Measurements from ENCODE around the gene CHCHD3. TPM values are rescaled to one million over a fixed set of nuclear protein-coding genes. Genes with fewer than 3 reads are reported as not detected.
"Not testable (repeated sequence)": the region's sequence is repeated elsewhere in the genome, so short reads cannot be mapped to it uniquely, and the experiment has no call there.

CHCHD3 gene
- total RNA-seq, 2 experiments from 2014 or later, result 21.6 to 21.7 TPM

- ChIA-PET POLR2A (no interaction called here), CTCF (interaction anchor here (1.0 kb wide), 1 partner anchor 20 kb away, joined by 4 read pairs; no protein-coding TSS in a partner anchor)
- no peak overlapping the region for H3K27ac Mint-ChIP-seq
- peaks cover 49% of the 10 kb centered on the region for H3K36me3 Mint-ChIP-seq (ENCODE audit: low read depth)
- no peaks in the 10 kb centered on the region for H3K9me3 Mint-ChIP-seq
- TF ChIP-seq, protein P1, sequence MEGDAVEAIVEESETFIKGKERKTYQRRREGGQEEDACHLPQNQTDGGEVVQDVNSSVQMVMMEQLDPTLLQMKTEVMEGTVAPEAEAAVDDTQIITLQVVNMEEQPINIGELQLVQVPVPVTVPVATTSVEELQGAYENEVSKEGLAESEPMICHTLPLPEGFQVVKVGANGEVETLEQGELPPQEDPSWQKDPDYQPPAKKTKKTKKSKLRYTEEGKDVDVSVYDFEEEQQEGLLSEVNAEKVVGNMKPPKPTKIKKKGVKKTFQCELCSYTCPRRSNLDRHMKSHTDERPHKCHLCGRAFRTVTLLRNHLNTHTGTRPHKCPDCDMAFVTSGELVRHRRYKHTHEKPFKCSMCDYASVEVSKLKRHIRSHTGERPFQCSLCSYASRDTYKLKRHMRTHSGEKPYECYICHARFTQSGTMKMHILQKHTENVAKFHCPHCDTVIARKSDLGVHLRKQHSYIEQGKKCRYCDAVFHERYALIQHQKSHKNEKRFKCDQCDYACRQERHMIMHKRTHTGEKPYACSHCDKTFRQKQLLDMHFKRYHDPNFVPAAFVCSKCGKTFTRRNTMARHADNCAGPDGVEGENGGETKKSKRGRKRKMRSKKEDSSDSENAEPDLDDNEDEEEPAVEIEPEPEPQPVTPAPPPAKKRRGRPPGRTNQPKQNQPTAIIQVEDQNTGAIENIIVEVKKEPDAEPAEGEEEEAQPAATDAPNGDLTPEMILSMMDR (IDR thresholded peaks at IDR 0.05), result no peak
- Histone ChIP-seq H3K27me3 (ENCODE audit: control insufficient read depth in 1 of 2, insufficient read depth in 2 of 2, low read length in 2 of 2) (no peaks in the 10 kb centered on the region), H3K9me3 (ENCODE audit: control insufficient read depth in 1 of 2, insufficient read depth in 1 of 2, low read length in 2 of 2) (no peaks in the 10 kb centered on the region), H3K4me1 (ENCODE audit: insufficient read depth, low read length) (no peaks in the 10 kb centered on the region), H3K27ac (ENCODE audit: low read depth in 1 of 2, low read length in 2 of 2) (no peak overlapping the region), H3K4me3 (ENCODE audit: low read length) (no peak overlapping the region), H3K36me3 (ENCODE audit: insufficient read depth, low read length) (peaks cover 17% of the 10 kb centered on the region)
- no peak for DNase-seq
- ATAC-seq (ENCODE audit: poor library complexity), result no peak
- intact Hi-C loops (cut with DNase I, micrococcal nuclease), result no loop called here
- H3K4me3 Mint-ChIP-seq, result no peak overlapping the region
- no peaks in the 10 kb centered on the region for H3K27me3 Mint-ChIP-seq
- peaks cover 11% of the 10 kb centered on the region for H3K4me1 Mint-ChIP-seq (ENCODE audit: low read depth)
Measured at GRCh38 chr7:132972745-132973144, 109.1 kb downstream of the CHCHD3 start.

DNA sequence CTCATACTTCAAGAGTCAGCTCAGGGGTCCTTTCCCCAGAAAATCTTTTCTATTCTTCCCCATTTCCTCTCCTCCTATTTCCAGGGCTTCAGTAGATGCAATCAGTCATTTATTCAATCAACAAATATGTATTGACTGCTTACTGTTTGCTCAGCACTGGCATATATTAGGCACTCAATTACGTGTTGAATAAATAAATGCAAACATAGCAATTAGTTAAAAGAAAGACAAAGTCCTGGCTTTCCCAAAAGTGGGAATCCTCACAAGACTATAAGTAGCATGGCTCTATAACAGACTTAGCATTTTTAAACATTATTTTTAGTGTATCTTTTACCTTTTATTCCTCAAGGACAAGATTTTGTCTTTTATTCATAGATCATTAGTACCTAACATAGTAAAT lies 111.6 kb downstream of the CHCHD3 start:
- intact Hi-C loops (cut with DNase I, micrococcal nuclease), result no loop called here
- Histone ChIP-seq H3K4me1 (ENCODE audit: insufficient read depth, low read length) (no peaks in the 10 kb centered on the region), H3K27me3 (ENCODE audit: control insufficient read depth in 1 of 2, insufficient read depth in 2 of 2, low read length in 2 of 2) (no peaks in the 10 kb centered on the region), H3K4me3 (ENCODE audit: low read length) (no peak overlapping the region), H3K9me3 (ENCODE audit: control insufficient read depth in 1 of 2, insufficient read depth in 1 of 2, low read length in 2 of 2) (no peaks in the 10 kb centered on the region), H3K27ac (ENCODE audit: low read depth in 1 of 2, low read length in 2 of 2) (no peak overlapping the region), H3K36me3 (ENCODE audit: insufficient read depth, low read length) (peaks cover 17% of the 10 kb centered on the region)
- Mint-ChIP-seq H3K27ac (no peak overlapping the region), H3K4me1 (ENCODE audit: low read depth) (peaks cover 5% of the 10 kb centered on the region), H3K9me3 (no peaks in the 10 kb centered on the region), H3K27me3 (no peaks in the 10 kb centered on the region), H3K36me3 (ENCODE audit: low read depth) (peaks cover 38% of the 10 kb centered on the region), H3K4me3 (no peak overlapping the region)
- DNase-seq, result no peak
- ATAC-seq (ENCODE audit: poor library complexity), result no peak
- CTCF ChIA-PET, result no interaction called here
- TF ChIP-seq, protein P1 (IDR thresholded peaks at IDR 0.05), result no peak
- POLR2A ChIA-PET, result no interaction called here

DNA sequence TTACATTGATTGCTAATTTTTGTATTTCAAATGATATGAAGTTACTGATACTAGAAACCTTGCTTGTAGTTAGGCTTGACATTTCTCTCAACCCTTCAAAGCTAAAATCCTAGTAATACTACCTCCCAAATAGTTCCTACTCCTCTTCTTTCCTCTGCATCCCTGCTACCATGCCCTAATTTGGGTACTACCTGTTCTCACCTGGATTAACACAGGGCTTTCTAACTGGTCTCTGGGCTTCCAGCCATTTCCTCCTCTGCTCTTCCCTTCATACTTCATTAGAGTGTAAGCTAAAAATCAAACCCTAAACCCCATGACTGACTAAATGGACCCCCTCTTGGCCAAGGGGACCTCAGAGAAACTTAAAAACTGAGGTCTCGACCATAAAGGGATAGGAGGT lies 112.4 kb downstream of the CHCHD3 start:
- Mint-ChIP-seq H3K4me3 (no peak overlapping the region), H3K27me3 (no peaks in the 10 kb centered on the region), H3K9me3 (no peaks in the 10 kb centered on the region), H3K4me1 (ENCODE audit: low read depth) (peaks cover 5% of the 10 kb centered on the region), H3K36me3 (ENCODE audit: low read depth) (peaks cover 31% of the 10 kb centered on the region), H3K27ac (no peak overlapping the region)
- ChIA-PET CTCF (no interaction called here), POLR2A (no interaction called here)
- DNase-seq (no peak), ATAC-seq (ENCODE audit: poor library complexity) (no peak)
- intact Hi-C loops (cut with DNase I, micrococcal nuclease), result no loop called here
- Histone ChIP-seq H3K27me3 (ENCODE audit: control insufficient read depth in 1 of 2, insufficient read depth in 2 of 2, low read length in 2 of 2) (no peaks in the 10 kb centered on the region), H3K4me1 (ENCODE audit: insufficient read depth, low read length) (no peaks in the 10 kb centered on the region), H3K27ac (ENCODE audit: low read depth in 1 of 2, low read length in 2 of 2) (no peak overlapping the region), H3K9me3 (ENCODE audit: control insufficient read depth in 1 of 2, insufficient read depth in 1 of 2, low read length in 2 of 2) (no peaks in the 10 kb centered on the region), H3K4me3 (ENCODE audit: low read length) (no peak overlapping the region), H3K36me3 (ENCODE audit: insufficient read depth, low read length) (peaks cover 15% of the 10 kb centered on the region)
- TF ChIP-seq, protein P1 (IDR thresholded peaks at IDR 0.05), result no peak

GRCh38 chr7:132967470-132967848 lies 114.4 kb downstream of the CHCHD3 start:
- POLR2A ChIA-PET; DNase-seq; CTCF ChIA-PET; intact Hi-C loops (cut with DNase I, micrococcal nuclease); ATAC-seq (ENCODE audit: poor library complexity); H3K4me1 Mint-ChIP-seq (ENCODE audit: low read depth); H3K9me3 ChIP-seq (ENCODE audit: control insufficient read depth in 1 of 2, insufficient read depth in 1 of 2, low read length in 2 of 2); H3K4me3 ChIP-seq (ENCODE audit: low read length); H3K27ac ChIP-seq (ENCODE audit: low read depth in 1 of 2, low read length in 2 of 2); H3K27ac Mint-ChIP-seq; H3K27me3 ChIP-seq (ENCODE audit: control insufficient read depth in 1 of 2, insufficient read depth in 2 of 2, low read length in 2 of 2); H3K4me3 Mint-ChIP-seq; H3K27me3 Mint-ChIP-seq; H3K36me3 ChIP-seq (ENCODE audit: insufficient read depth, low read length); H3K9me3 Mint-ChIP-seq; H3K4me1 ChIP-seq (ENCODE audit: insufficient read depth, low read length): not testable (repeated sequence)
- H3K36me3 Mint-ChIP-seq (ENCODE audit: low read depth), result peaks cover 14% of the 10 kb centered on the region
